Thoracic aorta (tissue), 2 donors: ENCODE results near the gene THAP12. TPM values are rescaled to one million over a fixed set of nuclear protein-coding genes. Genes with fewer than 3 reads are reported as not detected.

Experiments
- ATAC-seq: fragments of 150-250 bp; one replicate; pipeline ENCODE4 v1.8.0; 2017; ENCODE audit warnings: low read depth; ENCODE audit not compliant: insufficient number of reproducible peaks, low FRiP score
- DNase-seq: peaks from one replicate; pipeline ENCODE4 v3.0.0-alpha.2; 2020; ENCODE audit warnings: low spot score
- H3K27ac ChIP-seq, 2 donors: fragments of 200-600 bp; sonication (generic); 1 replicate in 1 of 2; 2 replicates in 1 of 2; pipeline ENCODE4 v1.5.1; 2016; ENCODE audit warnings: mild to moderate bottlenecking in 2 of 2, moderate library complexity in 2 of 2
- H3K27me3 ChIP-seq: fragments of 200-600 bp; sonication (generic); replicated peaks from 2 replicates; pipeline ENCODE4 v1.6.0; 2016; ENCODE audit warnings: mild to moderate bottlenecking; ENCODE audit not compliant: insufficient read depth
- H3K36me3 ChIP-seq: fragments of 200-600 bp; sonication (generic); one replicate; pipeline ENCODE4 v1.5.1; 2016
- H3K4me1 ChIP-seq, 2 donors: fragments of 200-600 bp; sonication (generic); 1 replicate in 1 of 2; 2 replicates in 1 of 2; pipeline versions ENCODE4 v1.5.1 to v1.6.0; 2016; ENCODE audit warnings: low read depth in 2 of 2, mild to moderate bottlenecking in 1 of 2; ENCODE audit not compliant: control insufficient read depth in 1 of 2
- H3K4me3 ChIP-seq: fragments of 200-600 bp; sonication (generic); 2 replicates; pipeline ENCODE4 v1.5.1; 2016; ENCODE audit warnings: mild to moderate bottlenecking
- H3K9me3 ChIP-seq: fragments of 200-600 bp; sonication (generic); 2 replicates; pipeline ENCODE4 v1.5.1; 2016
- CTCF ChIP-seq: fragments of 200-600 bp; sonication (generic); IDR thresholded peaks from one replicate; pipeline ENCODE4 v1.5.1; 2019; ENCODE audit warnings: antibody characterized with exemption
- total RNA-seq, 2 donors: library from RNA; depleted of rRNA; stranded (reverse); fragments of >200 nt; gene quantifications; one replicate each; pipeline versions ENCODE4 v1.1.0 to v1.2.3, GENCODE V29; 2016

THAP12 gene
- total RNA-seq, 2 donors from 2014 or later, result 38.0 to 38.3 TPM

- Histone ChIP-seq H3K9me3 (no peaks in the 10 kb centered on the region), H3K4me3 (peak overlapping the region; percentile 94), H3K27ac (peak overlapping the region; percentile 81 to 82), H3K27me3 (no peaks in the 10 kb centered on the region), H3K36me3 (no peaks in the 10 kb centered on the region), H3K4me1 (peaks cover 12 to 60% of the 10 kb centered on the region in 2 donors)
- DNase-seq (no peak), ATAC-seq (peak; percentile 38)
- TF ChIP-seq CTCF, result no peak
Measured at GRCh38 chr11:76380159-76380976, 564 bp downstream of the THAP12 start.

- DNase-seq (no peak), ATAC-seq (no peak)
- H3K27ac ChIP-seq, result peak overlapping the region in 1 of 2 donors; percentile 81
- H3K36me3 ChIP-seq, result no peaks in the 10 kb centered on the region
- H3K4me3 ChIP-seq, result peak overlapping the region; percentile 94
- no peaks in the 10 kb centered on the region for H3K27me3 ChIP-seq
- peaks cover 12 to 66% of the 10 kb centered on the region in 2 donors for H3K4me1 ChIP-seq
- H3K9me3 ChIP-seq, result no peaks in the 10 kb centered on the region
- no peak for TF ChIP-seq CTCF
Measured at GRCh38 chr11:76379807-76380158, 1.1 kb downstream of the THAP12 start.

GRCh38 chr11:76376746-76377558 lies 4.0 kb downstream of the THAP12 start:
- DNase-seq, result no peak

GRCh38 chr11:76371170-76371569 lies 9.8 kb downstream of the THAP12 start:
- Histone ChIP-seq H3K36me3 (no peaks in the 10 kb centered on the region), H3K27ac (no peak overlapping the region), H3K9me3 (no peaks in the 10 kb centered on the region), H3K4me3 (no peak overlapping the region), H3K4me1 (peaks cover 7 to 41% of the 10 kb centered on the region in 2 donors), H3K27me3 (no peaks in the 10 kb centered on the region)
- ATAC-seq, result no peak
- no peak for TF ChIP-seq CTCF
- DNase-seq, result no peak

More at GRCh38 chr11:76376746-76377558, 4.0 kb downstream of the THAP12 start:
- H3K9me3 ChIP-seq, result no peaks in the 10 kb centered on the region
- H3K27me3 ChIP-seq, result no peaks in the 10 kb centered on the region
- no peak overlapping the region for H3K27ac ChIP-seq
- H3K4me3 ChIP-seq, result no peak overlapping the region
- no peak for ATAC-seq
- peaks cover 12 to 52% of the 10 kb centered on the region in 2 donors for H3K4me1 ChIP-seq
- no peak for TF ChIP-seq CTCF
- no peaks in the 10 kb centered on the region for H3K36me3 ChIP-seq

GRCh38 chr11:76369406-76369805 lies 11.5 kb downstream of the THAP12 start:
- DNase-seq (no peak), ATAC-seq (no peak)
- Histone ChIP-seq H3K4me1 (peaks cover 7 to 25% of the 10 kb centered on the region in 2 donors), H3K36me3 (no peaks in the 10 kb centered on the region), H3K27ac (no peak overlapping the region), H3K27me3 (no peaks in the 10 kb centered on the region), H3K9me3 (no peaks in the 10 kb centered on the region), H3K4me3 (no peak overlapping the region)
- TF ChIP-seq CTCF, result no peak
